Large intestine (tissue), 3 donors: ENCODE measurements around the gene IFITM10. TPM values are rescaled to one million over a fixed set of nuclear protein-coding genes. Genes with fewer than 3 reads are reported as not detected.
"Not testable (repeated sequence)": the region's sequence is repeated elsewhere in the genome, so short reads cannot be mapped to it uniquely, and the experiment has no call there.

Experiments used
- DNase-seq, 2 donors: peaks; one replicate each; pipeline versions ENCODE4 v3.0.0 to v3.0.0-alpha.2; 2013
- H3K27ac ChIP-seq: one replicate; pipeline ENCODE4 v1.5.1; 2013; ENCODE audit warnings: low read length
- H3K27me3 ChIP-seq: 2 replicates; pipeline ENCODE4 v1.6.1; 2013; ENCODE audit warnings: low read length; ENCODE audit not compliant: control insufficient read depth, insufficient read depth
- H3K36me3 ChIP-seq: 2 replicates; pipeline ENCODE4 v1.6.1; 2013; ENCODE audit warnings: low read length; ENCODE audit not compliant: control insufficient read depth, insufficient read depth
- H3K4me1 ChIP-seq: one replicate; pipeline ENCODE4 v1.6.1; 2013; ENCODE audit warnings: low read length; ENCODE audit not compliant: control insufficient read depth, insufficient read depth
- H3K4me3 ChIP-seq: one replicate; pipeline ENCODE4 v1.5.1; 2013; ENCODE audit warnings: low read length
- H3K9me3 ChIP-seq: one replicate; pipeline ENCODE4 v1.6.1; 2013; ENCODE audit warnings: mild to moderate bottlenecking, low read depth, low read length, moderate library complexity; ENCODE audit not compliant: control insufficient read depth
- WGBS: methylation state at CpG from one replicate; pipeline ENCODE4 v1.1.5; 2013; ENCODE audit warnings: low lambda C conversion rate; ENCODE audit not compliant: insufficient coverage; 5-methylcytosine and 5-hydroxymethylcytosine counted together
- polyA plus RNA-seq: library from polyadenylated mRNA; unstranded; fragments of 120-200 nt; gene quantifications from one replicate; pipeline ENCODE4 v1.2.1, GENCODE V29; 2013

Gene IFITM10
- polyA plus RNA-seq, 1 donor, result 0.67 TPM

DNA sequence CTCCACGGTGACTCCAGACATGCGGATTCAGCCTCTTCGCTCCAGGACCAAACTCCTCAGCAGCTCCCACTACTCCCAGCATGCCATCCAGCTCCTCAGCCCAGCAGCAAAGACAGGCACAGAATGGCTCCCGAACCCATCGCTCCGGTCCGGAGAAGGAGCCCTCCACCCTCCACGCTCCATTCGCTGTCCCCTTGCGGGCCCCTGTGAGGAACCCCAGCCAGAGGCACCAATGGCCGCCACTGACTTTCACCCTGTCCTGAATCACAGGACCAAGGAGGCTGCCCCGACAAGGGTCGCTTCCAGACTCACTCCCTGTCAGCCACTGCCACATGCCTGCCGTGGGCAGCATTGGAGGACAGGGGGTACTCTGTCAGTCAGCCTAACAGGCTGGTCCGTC, 64.2 kb downstream of the IFITM10 start:
- peaks cover 19% of the 10 kb centered on the region for H3K4me1 ChIP-seq
- DNase-seq, H3K9me3 ChIP-seq, H3K27me3 ChIP-seq, H3K36me3 ChIP-seq, H3K4me3 ChIP-seq, H3K27ac ChIP-seq: not testable (repeated sequence)
- WGBS, result no CpG with 5 or more reads among the region's 15 CpGs

DNA sequence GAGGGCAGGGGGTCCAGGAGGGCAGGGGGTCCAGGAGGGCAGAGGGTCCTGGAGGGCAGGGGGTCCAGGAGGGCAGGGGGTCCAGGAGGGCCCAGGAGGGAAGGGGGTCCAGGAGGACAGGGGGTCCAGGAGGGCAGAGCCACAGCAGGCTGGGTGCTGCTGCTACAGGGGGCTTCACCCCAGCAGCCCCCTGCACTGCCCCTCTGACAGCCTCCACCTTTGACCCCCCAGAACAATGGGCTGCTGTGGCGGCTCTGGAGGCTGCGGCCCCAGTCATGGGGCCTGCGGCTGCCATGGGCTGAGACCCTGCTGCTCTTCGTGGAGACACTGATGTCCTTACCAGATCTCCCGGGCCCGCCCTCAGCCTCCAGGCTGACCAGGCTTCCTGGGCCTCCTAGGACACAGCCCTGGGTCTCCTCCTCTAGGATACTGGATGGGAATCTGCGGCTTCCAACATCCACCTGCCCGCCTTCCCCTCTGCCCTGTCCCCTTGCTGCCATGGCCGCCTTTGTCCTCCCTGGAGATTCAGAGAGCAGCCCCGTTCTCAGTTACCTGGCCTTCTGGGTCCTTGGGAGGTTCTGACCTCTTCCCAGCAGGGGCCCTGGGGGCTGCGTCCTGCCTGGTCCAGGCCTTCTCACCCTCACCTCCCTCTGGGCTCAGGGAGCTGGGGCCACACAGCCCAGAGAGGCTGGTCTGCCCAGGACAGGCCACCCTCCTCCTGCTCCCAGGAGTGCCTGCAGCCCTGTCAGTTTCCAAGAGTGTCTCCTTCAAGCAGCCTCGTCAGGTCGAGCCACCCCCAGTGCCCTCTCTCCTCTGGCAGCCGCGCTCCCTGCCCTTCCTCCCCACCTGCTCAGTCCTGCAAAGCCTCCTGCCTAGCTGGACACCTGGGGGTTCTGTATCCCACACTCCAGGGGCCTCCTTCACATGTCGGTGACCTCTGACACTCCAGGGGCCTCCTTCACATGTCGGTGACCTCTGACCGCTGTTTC, 65.2 kb downstream of the IFITM10 start:
- H3K4me3 ChIP-seq, H3K27me3 ChIP-seq, H3K4me1 ChIP-seq, H3K36me3 ChIP-seq, DNase-seq, H3K27ac ChIP-seq, H3K9me3 ChIP-seq: not testable (repeated sequence)
- WGBS, result no CpG with 5 or more reads among the region's 18 CpGs

DNA sequence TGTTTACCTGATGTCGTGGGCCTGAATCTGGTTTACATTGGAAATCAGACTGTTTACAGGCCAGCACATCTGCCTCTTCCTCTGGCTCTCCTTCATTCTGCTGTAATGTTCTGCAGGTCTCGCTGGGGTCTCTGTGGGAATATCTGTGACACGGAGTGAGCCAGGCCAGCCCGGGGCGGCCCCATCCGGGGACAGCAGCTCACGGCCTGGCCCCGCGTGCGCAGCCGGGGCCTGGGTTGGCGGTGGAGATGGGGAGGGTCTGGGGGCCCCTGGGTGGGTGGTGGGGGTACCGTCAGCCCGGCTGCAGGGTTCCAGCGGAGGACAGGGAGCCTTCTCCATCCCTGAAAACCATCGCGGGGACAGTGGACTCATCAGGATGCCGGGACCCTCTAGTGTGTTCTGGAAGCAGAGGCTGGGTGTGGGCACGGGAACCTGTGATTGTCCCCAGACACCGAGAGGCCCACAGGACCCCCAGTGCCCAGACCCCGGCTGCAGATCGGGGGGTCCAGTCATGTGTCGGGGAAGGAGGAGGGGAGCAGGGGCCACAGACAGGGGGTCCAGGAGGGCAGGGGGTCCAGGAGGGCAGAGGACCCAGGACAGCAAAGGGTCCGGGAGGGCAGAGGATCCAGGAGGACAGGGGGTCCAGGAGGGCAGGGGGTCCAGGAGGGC, 66.4 kb downstream of the IFITM10 start:
- H3K4me3 ChIP-seq, DNase-seq, H3K4me1 ChIP-seq, H3K36me3 ChIP-seq, H3K9me3 ChIP-seq, H3K27ac ChIP-seq, H3K27me3 ChIP-seq: not testable (repeated sequence)
- WGBS, result no CpG with 5 or more reads among the region's 24 CpGs

DNA sequence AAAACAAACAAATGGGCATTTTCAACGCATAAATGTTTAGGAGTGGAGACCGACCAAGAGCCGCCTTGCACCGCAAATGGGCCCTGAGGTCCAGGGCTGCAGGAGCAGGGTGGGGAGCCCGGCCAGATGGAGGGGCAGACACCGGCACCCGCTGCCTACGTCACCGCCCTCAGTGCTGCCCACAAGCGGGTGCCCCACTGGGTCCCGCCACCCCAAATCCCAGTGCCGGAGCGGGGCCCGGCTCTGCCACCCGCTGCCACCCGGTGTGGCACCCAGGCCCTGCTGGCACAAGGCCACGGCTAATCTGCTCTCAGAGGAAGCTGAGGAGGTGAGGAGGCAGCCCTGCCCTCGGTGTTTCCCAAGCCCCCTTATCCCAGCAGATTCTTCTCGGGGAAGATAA, 67.2 kb downstream of the IFITM10 start:
- not testable (repeated sequence) for H3K9me3 ChIP-seq, H3K4me3 ChIP-seq, H3K4me1 ChIP-seq, H3K27me3 ChIP-seq, H3K36me3 ChIP-seq, DNase-seq, H3K27ac ChIP-seq
- no CpG with 5 or more reads among the region's 19 CpGs for WGBS

Other genes with a start within 250 kb of the IFITM10 start
- 16.9 TPM for gene DUSP8, start 178.3 kb downstream of the IFITM10 start, polyA plus RNA-seq
- gene KRTAP5-1, start 165.3 kb downstream of the IFITM10 start, polyA plus RNA-seq, result 3.0 TPM
- gene KRTAP5-2, start 152.3 kb downstream of the IFITM10 start, polyA plus RNA-seq, result 0.42 TPM
- not detected for gene KRTAP5-3, start 142.1 kb downstream of the IFITM10 start, polyA plus RNA-seq
- not detected for gene KRTAP5-4, start 128.5 kb downstream of the IFITM10 start, polyA plus RNA-seq
- 0.18 TPM for gene KRTAP5-5, start 120.8 kb downstream of the IFITM10 start, polyA plus RNA-seq
- gene KRTAP5-6, start 53.4 kb downstream of the IFITM10 start, polyA plus RNA-seq, result not detected
- gene CTSD, start 13.3 kb upstream of the IFITM10 start, polyA plus RNA-seq, result 341 TPM
- 2.7 TPM for gene SYT8, start 84.4 kb upstream of the IFITM10 start, polyA plus RNA-seq
- 5.2 TPM for gene TNNI2, start 88.4 kb upstream of the IFITM10 start, polyA plus RNA-seq
- 20.5 TPM for gene LSP1, start 102.5 kb upstream of the IFITM10 start, polyA plus RNA-seq
- gene PRR33, start 141.3 kb upstream of the IFITM10 start, polyA plus RNA-seq, result 0.67 TPM
- 11.9 TPM for gene TNNT3, start 169.1 kb upstream of the IFITM10 start, polyA plus RNA-seq
- gene MRPL23, start 196.7 kb upstream of the IFITM10 start, polyA plus RNA-seq, result 70.2 TPM
- gene H19, start 247.2 kb upstream of the IFITM10 start, polyA plus RNA-seq, result 4,676 TPM